Measurements from ENCODE around the gene BATF.

The BATF gene

GRCh38 chr14:75491376-75491978 is 30.8 kb upstream of the BATF start:
- Histone ChIP-seq H3K36me3 (ENCODE audit: insufficient read depth, low read depth, low read length) (no peaks in the 10 kb centered on the region), H3K9ac (ENCODE audit: low read depth, low read length) (no peak overlapping the region), H3K9me3 (ENCODE audit: insufficient read depth, low read depth, low read length) (no peaks in the 10 kb centered on the region), H3K27me3 (ENCODE audit: insufficient read depth, low read length) (no peaks in the 10 kb centered on the region), H3K27ac (ENCODE audit: low read length) (no peak overlapping the region), H3K4me1 (ENCODE audit: insufficient read depth, low read length) (no peaks in the 10 kb centered on the region), H3K4me3 (ENCODE audit: low read length) (no peak overlapping the region)

GRCh38 chr14:75492832-75493591 is 29.3 kb upstream of the BATF start:
- Histone ChIP-seq H3K4me1 (ENCODE audit: insufficient read depth, low read length) (no peaks in the 10 kb centered on the region), H3K27me3 (ENCODE audit: insufficient read depth, low read length) (no peaks in the 10 kb centered on the region), H3K9ac (ENCODE audit: low read depth, low read length) (no peak overlapping the region)

GRCh38 chr14:75493592-75494087 is 28.6 kb upstream of the BATF start:
- no peak overlapping the region for H3K27ac ChIP-seq (ENCODE audit: low read length)
- H3K4me3 ChIP-seq (ENCODE audit: low read length): no peak overlapping the region
- H3K4me1 ChIP-seq (ENCODE audit: insufficient read depth, low read length): no peaks in the 10 kb centered on the region
- no peaks in the 10 kb centered on the region for H3K9me3 ChIP-seq (ENCODE audit: insufficient read depth, low read depth, low read length)
- no peaks in the 10 kb centered on the region for H3K27me3 ChIP-seq (ENCODE audit: insufficient read depth, low read length)
- H3K36me3 ChIP-seq (ENCODE audit: insufficient read depth, low read depth, low read length): no peaks in the 10 kb centered on the region
- no peak overlapping the region for H3K9ac ChIP-seq (ENCODE audit: low read depth, low read length)

More at GRCh38 chr14:75492832-75493591, 29.3 kb upstream of the BATF start:
- no peak overlapping the region for H3K4me3 ChIP-seq (ENCODE audit: low read length)
- no peaks in the 10 kb centered on the region for H3K36me3 ChIP-seq (ENCODE audit: insufficient read depth, low read depth, low read length)
- H3K9me3 ChIP-seq (ENCODE audit: insufficient read depth, low read depth, low read length): no peaks in the 10 kb centered on the region
- H3K27ac ChIP-seq (ENCODE audit: low read length): no peak overlapping the region

- no peaks in the 10 kb centered on the region for H3K27me3 ChIP-seq (ENCODE audit: insufficient read depth, low read length)
- H3K4me3 ChIP-seq (ENCODE audit: low read length): no peak overlapping the region
- H3K9ac ChIP-seq (ENCODE audit: low read depth, low read length): no peak overlapping the region
- H3K9me3 ChIP-seq (ENCODE audit: insufficient read depth, low read depth, low read length): no peaks in the 10 kb centered on the region
- no peak overlapping the region for H3K27ac ChIP-seq (ENCODE audit: low read length)
- no peaks in the 10 kb centered on the region for H3K36me3 ChIP-seq (ENCODE audit: insufficient read depth, low read depth, low read length)
- H3K4me1 ChIP-seq (ENCODE audit: insufficient read depth, low read length): no peaks in the 10 kb centered on the region
Observed at GRCh38 chr14:75494896-75495295, 27.4 kb upstream of the BATF start.

GRCh38 chr14:75495399-75495798 is 26.9 kb upstream of the BATF start:
- no peaks in the 10 kb centered on the region for H3K27me3 ChIP-seq (ENCODE audit: insufficient read depth, low read length)
- H3K9ac ChIP-seq (ENCODE audit: low read depth, low read length): no peak overlapping the region
- H3K4me3 ChIP-seq (ENCODE audit: low read length): no peak overlapping the region
- H3K36me3 ChIP-seq (ENCODE audit: insufficient read depth, low read depth, low read length): no peaks in the 10 kb centered on the region
- H3K9me3 ChIP-seq (ENCODE audit: insufficient read depth, low read depth, low read length): no peaks in the 10 kb centered on the region
- H3K27ac ChIP-seq (ENCODE audit: low read length): no peak overlapping the region
- H3K4me1 ChIP-seq (ENCODE audit: insufficient read depth, low read length): no peaks in the 10 kb centered on the region

GRCh38 chr14:75495882-75496281 is 26.4 kb upstream of the BATF start:
- Histone ChIP-seq H3K36me3 (ENCODE audit: insufficient read depth, low read depth, low read length) (no peaks in the 10 kb centered on the region), H3K9me3 (ENCODE audit: insufficient read depth, low read depth, low read length) (no peaks in the 10 kb centered on the region), H3K4me1 (ENCODE audit: insufficient read depth, low read length) (no peaks in the 10 kb centered on the region), H3K4me3 (ENCODE audit: low read length) (no peak overlapping the region), H3K27ac (ENCODE audit: low read length) (no peak overlapping the region), H3K9ac (ENCODE audit: low read depth, low read length) (no peak overlapping the region), H3K27me3 (ENCODE audit: insufficient read depth, low read length) (no peaks in the 10 kb centered on the region)

GRCh38 chr14:75496755-75497154 is 25.5 kb upstream of the BATF start:
- H3K4me1 ChIP-seq (ENCODE audit: insufficient read depth, low read length): no peaks in the 10 kb centered on the region
- no peaks in the 10 kb centered on the region for H3K9me3 ChIP-seq (ENCODE audit: insufficient read depth, low read depth, low read length)
- no peaks in the 10 kb centered on the region for H3K36me3 ChIP-seq (ENCODE audit: insufficient read depth, low read depth, low read length)
- H3K4me3 ChIP-seq (ENCODE audit: low read length): no peak overlapping the region
- no peaks in the 10 kb centered on the region for H3K27me3 ChIP-seq (ENCODE audit: insufficient read depth, low read length)
- H3K9ac ChIP-seq (ENCODE audit: low read depth, low read length): no peak overlapping the region
- H3K27ac ChIP-seq (ENCODE audit: low read length): no peak overlapping the region

GRCh38 chr14:75497191-75497590 is 25.1 kb upstream of the BATF start:
- Histone ChIP-seq H3K9ac (ENCODE audit: low read depth, low read length) (no peak overlapping the region), H3K36me3 (ENCODE audit: insufficient read depth, low read depth, low read length) (no peaks in the 10 kb centered on the region), H3K9me3 (ENCODE audit: insufficient read depth, low read depth, low read length) (no peaks in the 10 kb centered on the region), H3K4me3 (ENCODE audit: low read length) (no peak overlapping the region), H3K27me3 (ENCODE audit: insufficient read depth, low read length) (no peaks in the 10 kb centered on the region), H3K27ac (ENCODE audit: low read length) (no peak overlapping the region), H3K4me1 (ENCODE audit: insufficient read depth, low read length) (no peaks in the 10 kb centered on the region)

GRCh38 chr14:75497701-75498100 is 24.6 kb upstream of the BATF start:
- Histone ChIP-seq H3K27me3 (ENCODE audit: insufficient read depth, low read length) (no peaks in the 10 kb centered on the region), H3K4me1 (ENCODE audit: insufficient read depth, low read length) (no peaks in the 10 kb centered on the region)

GRCh38 chr14:75499084-75499875 is 23.0 kb upstream of the BATF start:
- H3K27ac ChIP-seq (ENCODE audit: low read length): no peak overlapping the region
- no peaks in the 10 kb centered on the region for H3K27me3 ChIP-seq (ENCODE audit: insufficient read depth, low read length)
- H3K4me3 ChIP-seq (ENCODE audit: low read length): no peak overlapping the region
- H3K9ac ChIP-seq (ENCODE audit: low read depth, low read length): no peak overlapping the region
- H3K9me3 ChIP-seq (ENCODE audit: insufficient read depth, low read depth, low read length): no peaks in the 10 kb centered on the region
- H3K4me1 ChIP-seq (ENCODE audit: insufficient read depth, low read length): no peaks in the 10 kb centered on the region
- no peaks in the 10 kb centered on the region for H3K36me3 ChIP-seq (ENCODE audit: insufficient read depth, low read depth, low read length)

More at GRCh38 chr14:75497701-75498100, 24.6 kb upstream of the BATF start:
- H3K9me3 ChIP-seq (ENCODE audit: insufficient read depth, low read depth, low read length): no peaks in the 10 kb centered on the region
- no peak overlapping the region for H3K4me3 ChIP-seq (ENCODE audit: low read length)
- no peak overlapping the region for H3K27ac ChIP-seq (ENCODE audit: low read length)
- no peak overlapping the region for H3K9ac ChIP-seq (ENCODE audit: low read depth, low read length)
- no peaks in the 10 kb centered on the region for H3K36me3 ChIP-seq (ENCODE audit: insufficient read depth, low read depth, low read length)

GRCh38 chr14:75501080-75501479 is 21.2 kb upstream of the BATF start:
- H3K9ac ChIP-seq (ENCODE audit: low read depth, low read length): no peak overlapping the region
- H3K27me3 ChIP-seq (ENCODE audit: insufficient read depth, low read length): no peaks in the 10 kb centered on the region
- no peak overlapping the region for H3K4me3 ChIP-seq (ENCODE audit: low read length)
- no peaks in the 10 kb centered on the region for H3K4me1 ChIP-seq (ENCODE audit: insufficient read depth, low read length)
- H3K36me3 ChIP-seq (ENCODE audit: insufficient read depth, low read depth, low read length): no peaks in the 10 kb centered on the region
- H3K9me3 ChIP-seq (ENCODE audit: insufficient read depth, low read depth, low read length): no peaks in the 10 kb centered on the region
- no peak overlapping the region for H3K27ac ChIP-seq (ENCODE audit: low read length)

Measured in iPS-20b (cell line).